DOHH2 (cell line): ENCODE results near the gene NOX5.

Experiments used
- EZH2phosphoT487 ChIP-seq: fragments of 200-600 bp; sonication (generic); IDR thresholded peaks from 2 replicates; pipeline ENCODE4 v1.6.1; 2017; ENCODE audit warnings: borderline replicate concordance, mild to moderate bottlenecking, antibody characterized with exemption, low read length, moderate library complexity, mixed read lengths
- TF ChIP-seq, protein P1 (sequence below): fragments of 200-600 bp; sonication (generic); IDR thresholded peaks from one replicate; pipeline ENCODE4 v1.5.1; 2014; ENCODE audit warnings: antibody characterized with exemption, mild to moderate bottlenecking, low read depth, low read length; ENCODE audit not compliant: poor library complexity, severe bottlenecking

- TF ChIP-seq, protein P1, sequence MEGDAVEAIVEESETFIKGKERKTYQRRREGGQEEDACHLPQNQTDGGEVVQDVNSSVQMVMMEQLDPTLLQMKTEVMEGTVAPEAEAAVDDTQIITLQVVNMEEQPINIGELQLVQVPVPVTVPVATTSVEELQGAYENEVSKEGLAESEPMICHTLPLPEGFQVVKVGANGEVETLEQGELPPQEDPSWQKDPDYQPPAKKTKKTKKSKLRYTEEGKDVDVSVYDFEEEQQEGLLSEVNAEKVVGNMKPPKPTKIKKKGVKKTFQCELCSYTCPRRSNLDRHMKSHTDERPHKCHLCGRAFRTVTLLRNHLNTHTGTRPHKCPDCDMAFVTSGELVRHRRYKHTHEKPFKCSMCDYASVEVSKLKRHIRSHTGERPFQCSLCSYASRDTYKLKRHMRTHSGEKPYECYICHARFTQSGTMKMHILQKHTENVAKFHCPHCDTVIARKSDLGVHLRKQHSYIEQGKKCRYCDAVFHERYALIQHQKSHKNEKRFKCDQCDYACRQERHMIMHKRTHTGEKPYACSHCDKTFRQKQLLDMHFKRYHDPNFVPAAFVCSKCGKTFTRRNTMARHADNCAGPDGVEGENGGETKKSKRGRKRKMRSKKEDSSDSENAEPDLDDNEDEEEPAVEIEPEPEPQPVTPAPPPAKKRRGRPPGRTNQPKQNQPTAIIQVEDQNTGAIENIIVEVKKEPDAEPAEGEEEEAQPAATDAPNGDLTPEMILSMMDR: no peak
- TF ChIP-seq EZH2phosphoT487: no peak
Observed at GRCh38 chr15:69000091-69000490, 14.4 kb upstream of the NOX5 start.
